HG02870 (cell line): Measurements from ENCODE around the gene SERINC3.

Source experiments
- ATAC-seq: cut with Tn5 transposase; IDR thresholded peaks from one replicate; pipeline ENCODE4 v1.9.1; 2021; ENCODE audit warnings: mild to moderate bottlenecking, moderate library complexity; ENCODE audit not compliant: unreplicated experiment

Gene SERINC3

GRCh38 chr20:44533928-44534327, 12.1 kb upstream of the SERINC3 start:
- no peak for ATAC-seq

DNA sequence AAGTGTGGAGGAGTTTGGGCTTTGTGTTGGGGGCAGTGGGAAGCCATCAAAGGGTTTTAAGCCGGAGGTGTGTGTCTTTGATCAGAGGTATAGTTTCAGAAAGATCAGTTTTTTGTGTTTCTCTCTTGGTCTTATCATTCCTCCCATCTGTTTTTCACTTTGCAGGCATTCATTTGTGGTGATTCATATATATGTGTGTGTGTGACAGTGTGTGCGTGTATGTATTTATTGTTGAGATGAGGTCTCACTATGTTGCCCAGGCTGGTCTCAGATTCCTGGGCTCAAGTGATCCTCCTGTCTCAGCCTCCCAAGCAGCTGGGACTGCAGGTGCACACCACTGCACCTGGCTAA, 11.1 kb upstream of the SERINC3 start:
- no peak for ATAC-seq

DNA sequence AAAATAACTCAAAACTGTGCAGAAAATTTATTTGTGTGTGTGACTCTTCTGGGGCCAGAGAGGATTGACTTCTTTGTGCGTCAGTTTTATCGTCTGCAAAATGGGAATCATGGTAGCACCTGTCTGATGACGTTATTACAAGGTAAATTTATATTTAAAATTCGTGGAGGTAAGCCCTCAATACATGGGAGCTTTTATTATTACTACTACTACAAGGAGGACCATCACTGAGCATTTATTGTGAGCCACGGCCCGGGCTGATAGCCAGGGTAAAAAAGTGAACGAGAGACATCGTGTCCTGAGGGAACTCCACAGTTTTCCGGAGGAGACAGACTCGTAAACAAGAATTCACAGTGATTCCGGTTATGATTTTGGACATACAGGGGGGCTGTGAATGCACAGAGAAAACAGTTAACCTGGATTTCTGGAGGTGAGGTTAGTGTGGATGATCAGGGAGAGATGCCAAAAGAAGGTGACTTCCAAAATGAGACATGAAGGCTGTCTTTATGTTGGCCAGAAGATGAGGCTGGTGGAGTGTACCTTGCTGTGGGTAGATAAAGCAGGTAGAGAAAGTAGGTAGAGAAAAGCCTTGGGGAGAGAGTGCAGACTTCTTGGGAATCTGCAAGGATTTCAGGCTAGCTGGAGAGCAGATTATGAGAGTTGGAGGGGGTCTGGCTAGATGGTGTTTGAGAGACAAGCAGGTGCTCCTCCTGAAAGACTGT, 10.6 kb upstream of the SERINC3 start:
- ATAC-seq, result no peak

DNA sequence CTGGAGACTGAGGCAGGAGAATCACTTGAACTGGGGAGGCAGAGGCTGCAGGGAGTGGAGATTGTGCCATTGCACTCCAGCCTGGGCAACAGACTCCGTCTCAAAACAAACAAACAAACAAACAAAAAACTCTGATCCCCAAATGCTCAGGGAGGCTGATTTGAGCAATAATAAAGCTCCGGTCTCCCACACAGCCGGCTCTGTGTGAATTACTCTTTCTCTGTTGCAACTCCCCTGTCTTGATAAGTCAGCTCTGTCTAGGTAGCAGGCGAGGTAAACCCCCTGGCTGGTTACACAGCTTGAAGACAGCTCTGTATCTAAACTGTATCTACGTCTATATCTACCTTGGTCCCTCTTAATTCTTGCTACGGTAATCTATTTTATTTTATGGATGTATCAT, 6.4 kb upstream of the SERINC3 start:
- no peak for ATAC-seq

- no peak for ATAC-seq
These were observed 5.9 kb upstream of the SERINC3 start for GRCh38 chr20:44527716-44528199.

GRCh38 chr20:44526129-44526528, 4.3 kb upstream of the SERINC3 start:
- no peak for ATAC-seq

DNA sequence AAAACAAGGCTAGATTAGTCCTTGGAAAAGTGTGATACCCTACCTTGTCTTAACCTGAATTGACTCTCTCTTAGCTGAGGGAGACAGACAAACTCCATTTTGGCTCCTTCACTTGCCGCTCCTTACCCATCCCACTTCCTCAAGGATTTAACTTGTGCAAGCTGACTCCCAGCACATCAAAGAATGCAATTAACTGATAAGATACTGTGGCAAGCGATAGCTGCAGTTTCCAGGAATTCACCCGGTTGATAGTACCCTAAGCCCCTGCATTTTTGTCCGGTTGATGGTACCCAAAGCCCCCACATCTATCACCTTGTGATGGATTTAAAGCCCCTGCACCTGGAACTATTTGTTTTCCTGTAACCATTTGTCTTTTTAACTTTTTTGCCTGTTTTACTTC, 1.9 kb upstream of the SERINC3 start:
- no peak for ATAC-seq

DNA sequence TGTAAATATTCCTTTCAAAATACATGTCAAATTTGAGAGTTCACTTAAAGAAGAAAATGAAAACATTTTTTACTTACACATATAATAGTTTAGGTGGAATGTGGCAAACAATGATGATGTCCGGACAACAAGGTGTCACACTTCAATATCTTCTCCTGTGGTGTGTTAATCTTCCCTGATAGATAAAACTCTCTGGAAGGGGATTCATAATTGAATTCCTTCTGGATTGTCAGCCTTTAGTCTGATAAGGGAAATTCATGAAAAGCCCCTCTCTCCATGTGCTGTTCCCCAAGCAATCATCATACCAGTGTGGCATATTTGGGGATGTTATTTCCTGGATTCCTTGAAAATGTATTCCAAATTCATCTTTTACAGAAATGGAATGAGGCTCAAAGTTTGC, 971 bp upstream of the SERINC3 start:
- ATAC-seq, result no peak

GRCh38 chr20:44520881-44521280, 989 bp downstream of the SERINC3 start:
- no peak for ATAC-seq

DNA sequence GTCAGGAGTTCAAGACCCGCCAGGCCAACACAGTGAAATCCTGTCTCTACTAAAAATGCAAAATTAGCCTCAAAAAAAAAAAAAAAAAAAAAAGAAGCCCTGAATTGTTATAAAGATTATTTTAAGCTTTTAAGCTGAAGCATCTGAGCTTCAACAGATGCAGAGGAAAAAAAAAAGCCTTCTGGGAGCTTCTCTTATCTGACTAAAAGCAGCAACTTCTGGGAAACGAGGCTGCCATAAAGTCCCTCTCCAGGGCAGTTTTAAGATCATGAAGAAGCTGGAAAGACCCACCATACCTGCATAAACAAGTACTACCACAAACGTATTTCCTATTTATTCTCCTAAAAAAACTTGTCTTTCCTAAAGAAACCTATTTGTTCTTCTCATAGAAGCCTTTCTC, 3.6 kb downstream of the SERINC3 start:
- no peak for ATAC-seq

DNA sequence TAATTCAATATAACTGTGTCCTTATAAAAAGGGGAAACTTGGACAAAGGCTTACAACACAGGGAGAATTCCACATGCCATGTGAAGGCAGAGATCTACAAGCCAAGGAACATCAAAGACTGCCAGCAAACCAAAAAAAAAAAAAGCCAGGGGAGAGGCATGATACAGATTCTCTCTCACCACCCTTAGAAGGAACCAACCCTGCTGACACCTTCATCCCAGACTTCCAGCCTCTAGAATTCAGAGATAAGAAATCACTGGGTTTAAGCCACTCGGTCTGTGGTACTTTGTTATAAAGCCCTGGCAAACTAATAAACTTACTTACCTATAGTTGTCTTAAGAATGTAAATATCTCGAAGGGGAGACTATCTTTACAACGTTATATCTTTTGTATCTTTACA, 4.4 kb downstream of the SERINC3 start:
- no peak for ATAC-seq

- ATAC-seq, result no peak
These were observed 5.4 kb downstream of the SERINC3 start for GRCh38 chr20:44516491-44516890.

GRCh38 chr20:44513871-44514270, 8.0 kb downstream of the SERINC3 start:
- ATAC-seq, result no peak

DNA sequence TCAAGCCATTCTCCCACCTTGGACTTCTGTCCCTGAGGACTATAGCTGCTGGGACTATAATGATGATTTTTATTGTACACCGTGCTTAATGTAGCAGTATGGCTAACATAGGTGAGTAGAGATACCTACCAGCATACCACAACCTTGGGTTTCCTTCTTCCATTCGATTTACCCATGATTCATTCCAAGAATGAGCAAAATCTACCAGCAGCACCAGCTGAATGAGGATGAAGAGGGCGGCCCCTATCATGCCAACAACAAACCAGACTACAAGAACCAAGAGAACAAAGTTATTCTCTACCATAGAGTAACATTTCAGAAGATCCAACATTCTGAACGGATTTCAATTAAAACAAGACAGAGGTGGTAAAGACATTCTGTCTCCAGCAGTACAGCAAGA, 12.1 kb downstream of the SERINC3 start:
- no peak for ATAC-seq

DNA sequence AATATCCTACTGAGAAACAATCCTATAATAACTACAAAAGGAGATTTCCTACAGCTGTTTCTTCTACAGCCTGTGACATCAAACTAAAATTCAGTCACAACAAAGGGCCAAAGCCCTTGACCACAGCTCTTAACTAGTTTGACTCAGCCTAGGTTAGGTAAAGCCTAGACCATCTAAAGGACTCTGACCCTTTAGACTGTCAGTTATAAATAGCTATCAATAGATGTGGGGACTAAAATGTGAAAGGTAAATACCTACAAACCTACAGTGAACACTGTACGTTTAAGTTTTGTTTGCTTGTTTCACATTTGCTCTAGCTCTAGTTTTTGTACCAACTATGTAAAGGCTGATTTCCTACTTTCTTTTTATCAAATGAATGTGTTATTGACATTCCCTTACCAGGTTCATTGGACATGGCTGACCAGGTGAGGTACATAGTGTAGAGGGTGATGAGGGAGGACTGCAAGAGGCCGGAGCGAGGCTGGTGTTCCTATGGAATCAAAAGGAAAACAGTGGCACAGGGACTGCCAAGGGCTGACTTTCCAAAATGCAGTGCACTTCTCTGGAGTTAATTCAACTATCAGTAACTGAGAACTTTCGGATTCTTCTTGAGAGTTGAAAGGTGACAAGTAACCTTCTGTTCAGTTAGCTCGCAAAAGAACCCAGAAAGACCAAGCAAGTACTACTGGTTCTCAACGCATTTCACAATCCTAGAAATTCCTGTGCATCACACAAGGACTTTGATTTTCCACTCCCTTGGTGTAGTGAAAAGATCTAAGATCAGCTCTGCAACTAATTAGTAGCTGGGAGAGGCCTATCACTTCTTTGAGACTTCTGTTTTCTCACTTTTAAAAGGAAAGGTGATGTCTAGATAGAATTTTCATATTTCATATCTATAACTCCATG, 17.2 kb downstream of the SERINC3 start:
- ATAC-seq, result no peak

DNA sequence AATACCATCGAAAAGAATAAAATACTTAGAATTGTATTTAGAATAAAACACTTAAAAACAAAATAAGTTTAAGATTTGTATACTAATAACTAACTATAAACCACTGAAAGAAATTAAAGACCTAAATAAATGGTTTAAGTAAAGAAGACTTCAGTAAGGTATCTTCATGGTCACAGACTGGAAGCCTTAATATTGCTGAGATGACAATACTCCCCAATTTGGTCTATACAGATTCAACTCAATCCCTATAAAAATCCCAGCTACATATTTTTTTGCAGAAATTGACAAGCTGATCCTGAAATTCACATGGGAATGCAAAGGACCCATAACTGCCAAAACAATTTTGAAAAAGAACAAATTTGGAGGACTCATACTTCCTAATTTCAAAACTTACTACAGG, 18.9 kb downstream of the SERINC3 start:
- ATAC-seq, result no peak

GRCh38 chr20:44501448-44501847, 20.4 kb downstream of the SERINC3 start:
- no peak for ATAC-seq

DNA sequence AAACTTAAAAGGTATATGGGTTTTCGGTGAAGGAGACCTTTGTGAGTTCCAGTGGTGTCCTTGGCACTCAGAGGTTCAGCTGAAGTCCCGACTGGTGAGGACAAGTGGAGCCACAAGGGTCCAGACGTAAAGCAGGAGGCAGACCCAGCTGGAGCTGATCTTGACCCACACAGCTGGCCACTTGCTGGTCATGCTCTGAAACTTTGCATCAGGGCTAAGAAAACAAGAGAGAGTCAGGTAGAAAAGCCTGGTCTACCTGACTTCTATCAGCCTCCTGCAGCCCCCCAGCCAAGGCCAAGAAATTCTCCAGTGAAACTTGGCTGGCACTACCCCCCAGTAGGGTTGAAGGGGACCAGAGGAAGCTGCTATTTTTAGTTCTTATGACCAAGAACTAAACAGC, 21.6 kb downstream of the SERINC3 start:
- ATAC-seq, result no peak

- ATAC-seq, result no peak
These were observed 24.1 kb downstream of the SERINC3 start for GRCh38 chr20:44497761-44498160.

DNA sequence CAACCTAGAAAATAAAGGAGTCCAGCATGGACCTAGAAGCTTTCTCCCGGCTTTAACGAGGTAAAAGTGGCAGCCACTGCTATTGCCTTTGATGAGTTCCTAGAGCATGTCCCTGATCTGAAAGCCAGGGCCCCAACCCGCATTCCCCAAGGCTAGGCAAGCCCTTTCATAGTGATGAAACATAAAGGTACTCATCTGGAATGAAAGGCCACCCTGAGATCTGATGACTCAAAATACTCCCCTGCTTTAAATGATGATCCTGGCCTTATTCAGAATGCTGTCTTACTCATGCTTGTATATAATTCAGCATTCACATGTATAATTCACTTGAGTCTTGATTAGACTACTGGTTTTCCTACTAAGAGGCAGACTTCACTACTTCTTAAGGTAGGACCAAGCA, 24.9 kb downstream of the SERINC3 start:
- no peak for ATAC-seq

- peak; percentile 75 for ATAC-seq
These were observed 25.9 kb downstream of the SERINC3 start for GRCh38 chr20:44495802-44496481.

DNA sequence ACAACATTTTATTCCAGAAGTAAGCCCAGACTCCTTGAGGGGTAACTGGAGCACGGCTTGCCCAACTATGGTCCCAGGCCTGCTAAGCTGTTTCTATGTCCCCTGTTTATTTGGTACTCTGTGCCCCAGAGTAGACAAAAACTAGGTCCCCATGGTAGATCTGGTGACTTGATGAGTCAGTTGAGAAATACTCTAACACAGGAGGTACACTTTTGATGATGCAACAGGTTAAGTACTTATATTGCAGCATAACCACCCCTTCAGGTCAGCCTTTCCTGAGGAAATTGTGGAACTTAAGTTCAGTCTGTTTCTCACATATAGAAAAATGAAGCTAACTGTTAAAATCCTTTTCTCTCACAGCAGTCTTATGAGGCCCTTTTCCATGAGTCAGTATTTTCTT, 26.6 kb downstream of the SERINC3 start:
- ATAC-seq, result no peak
